HG03064 (cell line): ENCODE measurements around the gene MMAA.
"Not testable (repeated sequence)": the region's sequence is repeated elsewhere in the genome, so short reads cannot be mapped to it uniquely, and the experiment has no call there.

Experiments
- ATAC-seq: cut with Tn5 transposase; IDR thresholded peaks from one replicate; pipeline ENCODE4 v1.9.1; 2021; ENCODE audit warnings: low read depth; ENCODE audit not compliant: unreplicated experiment

MMAA gene

DNA sequence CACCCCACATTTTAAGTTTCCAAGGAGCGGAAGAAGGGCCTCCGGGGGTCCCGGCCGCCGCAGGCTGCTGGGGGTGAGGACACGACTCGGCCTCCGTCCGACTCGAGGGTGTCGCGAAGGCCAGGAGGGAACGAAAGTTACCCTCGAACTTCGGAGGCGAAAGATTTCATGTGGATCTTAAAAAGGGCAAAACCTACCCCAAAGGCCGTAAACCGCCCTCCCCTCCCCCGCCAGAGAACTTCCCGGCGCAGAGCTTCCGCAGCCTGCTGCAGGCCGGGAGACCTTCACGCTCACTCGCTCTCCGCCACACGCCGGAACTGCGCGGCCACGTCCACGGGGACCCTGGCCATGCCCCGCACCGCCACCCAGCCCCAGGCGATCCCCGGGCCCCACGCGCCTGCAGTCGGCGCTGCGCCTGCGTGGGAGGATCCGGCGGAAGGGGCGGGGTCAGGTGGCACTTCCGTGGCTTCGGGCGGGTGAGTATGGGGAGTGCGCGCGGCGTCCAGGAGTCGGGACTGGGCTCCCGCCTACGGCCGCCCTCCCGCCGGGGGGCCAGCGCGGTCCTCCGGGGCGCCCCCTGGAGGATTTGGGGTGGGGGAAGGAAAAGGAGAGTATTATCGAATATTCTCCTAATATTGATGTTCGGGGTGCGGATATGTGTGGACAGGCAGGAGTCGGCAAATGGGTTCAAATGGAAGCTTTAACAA lies at the start of gene MMAA:
Gene MMAA (plus strand): TSS at position 454 of the 707 bp plus-strand sequence. CDS start 19,755 bp downstream, outside the sequence.
- ATAC-seq, result peak; percentile 87

DNA sequence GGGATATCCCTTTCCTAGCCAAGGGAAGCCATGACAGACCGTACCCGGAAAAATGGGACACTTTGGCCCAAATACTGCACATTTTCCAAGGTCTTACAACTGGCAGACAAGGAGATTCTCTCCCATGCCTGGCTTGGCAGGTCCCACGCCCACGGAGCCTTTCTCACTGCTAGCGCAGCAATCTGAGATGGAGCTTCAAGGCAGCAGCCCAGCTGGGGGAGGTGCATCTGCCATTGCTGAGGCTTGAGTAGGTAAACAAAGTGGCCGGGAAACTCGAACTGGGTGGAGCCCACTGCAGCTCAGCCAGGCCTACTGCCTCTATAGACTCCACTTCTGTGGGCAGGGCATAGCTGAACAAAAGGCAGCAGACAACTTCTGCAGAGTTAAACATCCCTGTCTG lies 44.6 kb upstream of the MMAA start:
- not testable (repeated sequence) for ATAC-seq

DNA sequence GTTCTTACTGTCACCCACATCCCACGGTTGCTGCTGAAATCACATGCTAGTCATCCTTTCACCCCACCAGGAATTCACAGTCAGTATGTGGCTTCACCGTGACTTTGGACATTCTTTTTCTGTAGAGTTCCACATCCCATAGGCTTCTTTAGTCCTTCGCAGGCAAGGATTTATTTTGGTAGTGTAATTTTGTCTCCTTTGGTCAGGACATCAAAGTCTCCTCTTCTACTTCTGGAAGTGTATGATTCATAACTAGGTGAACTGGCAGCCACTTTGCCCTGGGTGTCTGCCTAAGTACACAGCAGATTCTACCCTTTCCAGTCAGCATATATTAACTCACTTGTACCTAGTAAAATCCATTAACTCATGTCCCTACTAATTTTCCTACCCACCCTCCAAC lies 38.3 kb upstream of the MMAA start:
- no peak for ATAC-seq

DNA sequence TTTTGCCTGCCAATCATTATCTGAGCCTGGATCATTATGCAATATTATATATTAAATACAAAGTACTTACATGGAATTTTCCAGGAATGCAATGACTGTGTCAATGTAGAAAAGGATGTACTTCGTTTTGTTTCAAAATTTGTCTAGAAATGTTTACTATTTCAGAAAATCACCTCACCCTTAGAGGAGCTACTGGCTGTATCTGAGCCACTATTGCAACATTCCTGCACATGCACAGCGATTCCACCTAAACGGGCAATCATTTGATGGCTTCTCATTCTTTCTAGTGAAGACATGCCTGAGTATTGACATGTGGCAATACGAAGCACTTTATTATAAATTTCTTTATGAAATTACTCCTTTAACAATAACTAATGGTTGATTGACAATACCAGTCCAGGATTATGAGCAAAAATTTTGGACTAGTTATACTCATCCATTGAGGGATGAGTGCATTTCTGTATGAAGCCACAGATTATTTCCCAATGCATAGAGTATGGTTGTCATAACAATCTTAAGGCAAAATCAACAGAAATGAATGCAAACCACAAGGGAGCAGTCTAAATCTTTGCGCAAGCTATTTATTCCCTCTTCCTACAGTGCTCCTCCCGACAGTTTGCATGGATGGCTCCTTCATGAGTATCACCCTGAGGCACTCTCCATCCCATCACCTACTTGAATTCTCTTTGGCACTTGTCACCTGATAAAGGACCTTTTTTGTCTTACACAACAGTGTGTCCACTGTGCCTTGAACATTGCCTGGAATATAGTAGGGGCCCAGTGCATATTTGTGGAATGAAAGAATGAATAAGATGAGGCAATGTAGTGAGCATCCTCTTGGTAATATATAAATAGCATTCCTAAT lies 35.8 kb upstream of the MMAA start:
- ATAC-seq, result no peak

DNA sequence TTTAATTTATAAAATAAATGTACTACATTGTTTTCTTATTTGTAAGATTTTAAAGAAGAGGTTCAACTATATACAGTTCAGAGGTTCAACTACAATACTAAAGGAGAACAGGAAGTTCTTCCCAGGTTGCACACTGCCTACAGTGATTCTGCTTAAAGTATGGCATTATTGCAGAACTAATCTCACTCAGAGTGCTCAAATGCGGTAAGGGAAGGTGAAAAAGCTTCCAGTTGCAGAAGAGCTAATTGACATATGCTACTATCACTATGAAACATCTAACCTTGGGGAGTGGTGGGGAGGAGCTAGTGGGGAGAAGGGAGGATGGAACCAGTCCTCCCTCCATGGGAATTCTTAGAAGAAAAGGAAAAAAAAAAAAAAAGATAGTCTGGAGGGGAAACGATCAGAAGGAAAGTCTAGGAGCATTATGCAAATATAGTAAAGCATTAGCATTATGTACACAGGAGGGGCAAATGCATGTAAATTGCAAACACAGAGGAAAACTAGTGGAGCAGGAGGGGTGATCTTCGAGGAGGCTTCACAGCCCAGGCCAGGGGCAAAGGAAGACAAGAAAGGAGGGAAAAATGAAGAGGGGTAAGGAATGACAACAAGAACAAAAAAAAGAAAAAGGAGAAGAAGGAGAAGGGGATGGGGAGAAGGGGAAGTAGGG lies 32.0 kb upstream of the MMAA start:
- no peak for ATAC-seq

DNA sequence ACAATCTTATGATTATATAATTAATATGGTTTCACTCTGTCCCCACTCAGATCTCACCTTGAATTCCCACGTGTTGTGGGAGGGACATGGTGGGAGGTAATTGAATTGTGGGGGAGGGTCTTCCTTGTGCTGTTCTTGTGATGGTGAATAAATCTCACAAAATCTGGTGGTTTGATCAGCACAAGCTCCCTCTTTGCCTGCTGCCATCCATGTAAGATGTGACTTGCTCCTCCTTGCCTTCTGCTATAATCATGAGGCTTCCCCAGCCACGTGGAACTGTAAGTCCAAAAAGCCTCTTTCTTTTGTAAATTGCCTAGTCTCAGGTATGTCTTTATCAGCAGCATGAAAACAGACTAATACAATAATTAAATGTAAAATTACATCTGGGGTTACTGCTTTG lies 29.8 kb upstream of the MMAA start:
- not testable (repeated sequence) for ATAC-seq

DNA sequence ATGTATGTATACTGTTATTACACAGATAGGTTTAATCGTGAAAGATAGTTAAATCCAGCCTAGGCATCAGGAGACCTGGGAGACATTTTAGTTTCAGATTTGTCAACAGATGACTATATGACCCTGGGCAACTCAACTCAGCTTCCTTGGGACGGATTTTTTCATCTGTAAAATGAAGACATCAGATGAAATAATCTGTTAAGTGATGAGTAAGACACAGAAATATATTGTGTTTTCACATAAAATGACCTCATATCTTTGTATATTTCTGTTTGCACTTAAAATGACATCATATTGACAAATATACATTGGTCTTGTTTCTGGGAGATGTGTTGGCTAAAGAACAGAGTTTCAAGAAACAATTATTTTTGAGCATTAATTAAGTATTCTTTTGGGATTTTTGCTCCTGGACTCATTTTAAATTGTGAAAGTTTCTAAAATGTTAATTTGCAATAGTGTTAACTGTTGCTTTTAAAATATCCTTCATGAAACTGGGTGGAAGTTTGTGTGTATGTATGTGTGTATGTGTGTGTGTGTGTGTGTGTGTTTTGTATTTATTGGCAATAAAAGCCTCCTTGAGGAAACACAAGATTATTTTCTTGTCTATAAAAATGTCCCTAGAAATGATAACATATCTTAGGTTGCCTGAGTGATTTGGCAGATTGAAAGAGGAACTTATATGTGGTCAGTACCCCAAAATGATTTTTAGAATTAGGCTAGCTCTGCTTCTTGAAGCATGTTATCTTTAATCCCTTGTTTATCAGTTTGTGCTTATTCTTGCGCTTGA lies 29.1 kb upstream of the MMAA start:
- no peak for ATAC-seq

DNA sequence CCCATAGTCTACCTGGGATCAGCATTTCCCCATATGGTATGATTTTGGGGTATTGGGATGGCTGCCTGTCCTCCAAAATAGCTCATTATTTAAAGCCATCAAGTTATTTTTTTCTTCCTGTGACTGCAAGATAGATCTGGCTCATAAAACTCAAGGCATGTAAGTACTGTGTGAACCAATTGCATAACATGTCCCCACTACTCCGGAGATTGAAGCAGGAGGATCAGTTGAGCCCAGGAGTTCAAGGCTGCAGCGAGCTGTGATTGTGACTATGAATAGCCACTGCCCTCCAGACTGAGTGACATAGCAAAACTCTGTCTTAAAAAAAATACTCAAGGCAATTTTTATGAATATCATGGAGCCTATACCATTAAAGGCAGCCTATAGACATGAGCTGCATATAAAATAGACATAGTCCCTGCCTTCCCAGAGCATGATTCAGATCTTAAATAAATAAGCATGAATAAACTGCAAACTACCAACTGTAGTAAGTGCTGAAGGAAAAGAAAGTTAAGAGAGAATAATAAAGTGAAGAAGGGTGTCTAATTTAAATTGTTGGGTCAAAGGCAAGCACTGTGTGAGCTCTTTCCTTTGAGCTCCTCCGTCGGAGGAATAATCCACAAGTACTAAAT lies 16.9 kb upstream of the MMAA start:
- no peak for ATAC-seq

DNA sequence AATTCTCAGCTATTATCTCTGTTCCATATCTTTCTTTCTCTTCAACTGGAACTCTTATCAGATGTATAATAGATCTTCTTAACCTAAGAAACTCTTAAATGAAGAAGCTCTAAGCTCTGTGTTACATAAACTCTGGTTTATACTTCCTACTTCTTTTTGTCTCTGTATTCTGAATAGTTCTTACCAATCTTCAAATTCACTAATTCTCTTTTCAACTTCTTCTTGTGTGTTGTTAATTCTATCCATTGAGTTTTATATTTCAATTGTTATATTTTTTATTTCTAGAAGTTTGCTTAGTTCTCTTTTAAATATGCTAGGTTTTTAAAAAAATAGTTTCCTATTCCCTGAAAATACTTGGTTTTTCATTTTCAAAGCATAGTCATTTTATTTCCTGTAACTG lies 13.2 kb upstream of the MMAA start:
- ATAC-seq, result no peak

DNA sequence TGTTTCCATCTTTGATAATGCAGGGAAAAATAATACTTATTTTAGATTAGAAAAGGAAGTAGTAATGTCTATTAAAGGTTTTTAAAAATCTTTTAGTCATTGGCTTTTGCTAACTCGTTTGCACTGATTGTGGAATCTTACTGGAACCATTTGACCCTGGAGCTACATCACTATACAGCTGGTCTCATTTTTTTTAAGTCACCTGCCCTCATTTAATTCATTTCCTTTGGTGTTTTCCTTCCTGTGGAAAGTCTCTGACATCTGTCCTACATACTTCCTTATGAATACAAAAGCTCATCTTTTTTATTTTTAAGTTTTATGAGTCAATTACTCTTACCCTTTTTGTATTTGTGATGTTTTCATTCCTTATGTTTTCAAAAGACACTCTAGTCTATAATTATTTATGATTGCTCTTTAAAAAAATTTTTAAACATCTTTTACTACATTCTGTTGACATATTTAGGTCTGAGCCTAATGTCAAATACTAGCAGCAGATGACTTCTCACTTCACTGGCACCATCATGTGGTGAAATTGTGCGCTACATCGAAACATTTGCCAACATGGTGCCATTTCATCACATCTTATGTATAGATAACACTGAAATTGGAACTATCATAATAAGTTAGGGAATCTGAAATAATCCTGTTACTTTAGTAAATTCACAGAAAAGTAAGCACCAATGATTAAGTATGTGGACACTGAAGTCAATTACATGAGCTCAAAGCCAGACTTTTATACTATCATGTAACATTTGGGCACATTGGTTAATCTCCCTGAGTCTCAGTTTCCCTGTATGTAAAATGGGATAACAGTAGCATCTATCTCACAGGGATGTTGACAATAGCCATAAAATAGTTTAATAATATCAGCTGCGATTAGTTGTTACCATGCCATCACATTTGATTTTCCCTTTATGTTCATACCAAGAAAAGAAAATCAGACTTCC lies 9.4 kb upstream of the MMAA start:
- no peak for ATAC-seq

DNA sequence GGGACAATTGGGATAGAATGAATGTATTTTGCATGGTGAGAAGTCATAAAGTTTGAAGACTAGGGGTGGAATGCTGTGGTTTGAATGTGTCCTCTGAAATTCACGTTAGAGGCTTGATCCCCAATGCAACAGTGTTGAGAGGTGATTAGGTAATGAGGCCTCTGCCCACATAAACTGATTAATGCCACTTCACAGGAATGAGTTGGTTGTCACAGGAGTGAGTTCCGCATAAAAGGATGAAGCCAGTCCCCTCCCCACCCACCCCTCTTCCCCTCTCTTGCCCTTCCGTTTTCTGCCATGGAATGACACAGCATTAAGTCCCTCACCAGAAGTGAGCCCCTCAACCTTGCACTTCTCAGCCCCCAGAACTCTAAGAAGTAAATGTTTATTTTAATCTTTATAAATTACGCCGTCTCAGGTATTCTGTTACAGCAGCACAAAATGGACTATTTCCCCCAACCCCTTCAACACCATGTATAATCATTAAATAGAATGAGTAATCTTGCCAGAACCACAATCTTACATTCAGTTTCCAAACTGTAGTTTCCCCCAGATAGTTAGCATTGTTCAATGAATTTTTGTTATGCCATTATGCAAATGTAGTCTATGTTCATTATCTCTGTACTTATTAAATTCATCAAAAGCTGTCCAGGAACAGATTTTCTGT lies 5.5 kb upstream of the MMAA start:
- ATAC-seq, result peak; percentile 42

DNA sequence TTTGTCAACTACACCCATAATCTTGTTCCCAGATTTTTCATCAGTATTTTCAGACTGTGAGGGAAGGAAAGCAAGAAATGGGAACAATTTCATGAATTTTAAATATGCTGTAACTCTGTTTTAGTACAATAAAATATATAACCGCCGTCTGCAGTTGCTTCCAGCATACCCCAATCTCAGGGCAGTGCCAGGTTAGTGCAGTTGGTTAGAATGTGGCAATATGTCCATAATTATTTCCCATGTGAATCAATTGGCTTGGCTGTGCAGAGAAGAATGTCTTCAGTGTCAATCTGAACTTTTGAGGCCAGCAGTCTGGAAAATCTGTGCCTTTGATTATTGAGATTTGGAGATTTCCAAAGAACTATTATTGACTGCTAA lies 5.0 kb upstream of the MMAA start:
- ATAC-seq, result no peak

DNA sequence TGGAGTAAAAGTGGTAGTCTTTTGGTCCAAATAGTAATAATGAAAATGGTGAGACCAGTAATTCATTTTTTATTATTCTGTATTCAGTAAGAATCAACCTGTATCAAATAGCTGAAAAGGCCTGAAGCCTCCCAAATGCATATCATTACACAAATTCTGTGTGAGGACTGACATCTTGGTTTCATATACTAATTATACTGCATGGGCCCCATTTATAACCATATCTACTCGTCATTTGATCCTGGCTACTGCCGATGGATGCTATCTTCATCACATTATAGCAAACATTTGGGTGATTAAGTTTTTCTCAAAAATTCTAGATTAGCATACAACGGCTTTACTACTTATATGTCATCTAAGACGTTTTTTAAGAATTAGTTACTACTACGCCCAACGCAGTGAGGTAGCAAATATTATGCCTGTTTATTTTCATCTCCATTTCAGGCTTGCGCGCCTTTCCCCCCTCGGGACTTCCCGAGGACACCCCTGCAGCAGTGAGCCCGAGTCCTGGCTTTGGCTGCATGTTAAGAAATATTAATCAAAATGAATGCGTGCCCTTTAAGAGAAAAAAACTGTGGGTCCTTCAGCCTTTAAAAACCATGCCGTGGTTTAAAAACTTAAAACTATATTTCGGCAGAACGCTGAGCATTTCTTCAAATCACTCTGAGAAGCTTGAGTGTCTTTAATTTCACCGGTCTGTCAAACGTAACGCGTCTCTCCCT lies 814 bp upstream of the MMAA start:
- ATAC-seq, result peak; percentile 8

DNA sequence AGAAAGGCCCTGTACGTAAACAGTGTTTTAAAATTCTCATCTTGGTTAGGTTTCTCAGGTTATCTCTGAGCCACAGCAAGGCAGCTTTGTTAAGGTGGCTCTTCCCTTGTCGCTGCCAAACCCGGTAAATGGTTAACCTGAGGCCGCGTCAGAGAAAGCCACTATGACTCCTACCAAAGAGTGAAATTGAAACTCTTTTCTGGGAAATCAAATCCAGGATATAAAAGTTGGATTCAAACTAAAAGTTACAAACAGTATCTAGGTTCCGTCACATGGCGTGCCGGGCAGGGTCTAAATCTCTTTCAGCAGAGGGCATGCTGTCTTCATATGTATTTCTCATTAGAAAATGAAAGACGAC lies 433 bp downstream of the MMAA start:
- ATAC-seq, result peak; percentile 47

DNA sequence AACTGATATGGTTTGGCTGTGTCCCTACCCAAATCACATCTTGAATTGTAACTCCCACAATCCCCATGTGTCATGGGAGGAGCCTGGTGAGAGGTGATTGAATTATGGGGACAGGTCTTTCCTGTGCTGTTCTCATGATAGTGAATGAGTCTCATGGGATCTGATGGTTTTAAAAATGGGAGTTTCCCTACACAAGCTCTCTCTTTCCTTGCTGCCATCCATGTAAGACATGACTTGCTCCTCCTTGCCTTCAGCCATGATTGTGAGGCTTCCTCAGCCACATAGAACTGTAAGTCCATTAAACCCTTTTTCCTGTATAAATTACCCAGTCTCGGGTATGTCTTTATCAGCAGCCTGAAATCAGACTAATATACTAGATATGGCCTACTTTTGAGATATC lies 2.9 kb downstream of the MMAA start:
- not testable (repeated sequence) for ATAC-seq

DNA sequence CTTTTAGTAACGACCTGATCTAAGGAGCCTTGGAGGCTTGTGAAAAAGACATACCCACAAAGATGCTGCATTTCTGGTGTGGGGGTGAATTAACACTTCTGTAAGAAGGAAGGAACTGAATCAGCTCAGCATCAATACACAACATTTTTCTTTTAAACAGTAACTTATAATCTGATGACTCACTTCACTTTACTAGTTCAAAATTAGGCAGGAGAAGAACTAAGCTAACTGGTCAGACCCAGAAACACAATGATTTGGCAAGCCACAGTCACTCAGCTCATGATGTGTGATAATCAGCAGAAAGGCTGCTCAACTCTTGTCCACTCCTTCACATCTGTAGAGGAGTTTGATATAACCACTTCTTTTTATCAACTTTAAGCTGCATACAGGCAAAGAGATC lies 4.6 kb downstream of the MMAA start:
- peak; percentile 19 for ATAC-seq

DNA sequence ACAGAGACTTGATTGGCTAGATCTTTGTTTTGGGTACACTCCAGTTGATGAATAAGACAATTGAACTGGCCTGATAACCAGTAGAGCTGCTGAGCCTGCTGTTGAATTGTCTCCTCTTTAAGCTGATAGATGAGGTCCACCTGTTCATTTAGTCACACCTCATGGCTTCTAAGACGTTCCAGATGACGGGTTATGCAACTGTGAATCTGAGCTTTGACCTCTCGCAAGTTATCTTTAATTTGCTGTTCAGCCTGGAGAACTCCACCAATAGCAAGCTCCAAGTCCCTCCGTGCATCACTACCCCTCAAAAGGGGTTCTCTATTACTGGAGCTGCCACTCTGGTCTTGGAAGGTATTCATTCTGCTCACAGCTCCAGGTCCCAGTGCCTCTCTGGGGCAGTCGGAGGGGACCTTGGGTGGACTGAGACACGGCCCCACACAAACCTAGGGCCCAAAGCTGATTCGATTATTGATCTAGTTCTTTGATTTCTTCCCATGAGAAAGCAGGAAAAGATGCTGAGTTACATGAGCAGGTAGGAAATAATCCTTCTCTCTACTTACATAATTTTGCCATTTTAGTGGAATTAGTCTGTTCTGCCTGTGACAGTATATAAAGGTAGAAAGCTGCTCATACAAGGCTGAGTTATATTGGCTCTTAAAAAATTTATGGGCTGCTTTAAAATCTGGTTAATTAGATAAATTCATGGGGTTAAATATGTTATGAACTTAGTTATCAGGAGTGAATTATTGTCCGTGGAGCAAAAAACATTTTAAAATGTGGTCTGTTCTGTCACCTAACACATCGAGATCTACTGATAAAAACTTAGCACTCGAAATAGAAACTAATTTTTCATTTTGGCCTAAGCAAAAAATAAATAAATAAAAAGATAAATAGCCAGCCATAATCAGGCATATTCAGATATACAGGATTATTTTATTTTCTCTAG lies 6.8 kb downstream of the MMAA start:
- ATAC-seq, result peak; percentile 49
